ENCODE results near the gene ADGRB2.

ADGRB2 gene

GRCh38 chr1:31677401-31677800 is 86.7 kb downstream of the ADGRB2 start:
- H3K9me3 ChIP-seq (ENCODE audit: control insufficient read depth, insufficient read depth, low read depth, low read length) = no peaks in the 10 kb centered on the region
- TF ChIP-seq ZNF792 (tag by site-specific recombination; IDR thresholded peaks at IDR 0.05) (no peak), ZNF48 (tag by site-specific recombination; IDR thresholded peaks at IDR 0.05) (no peak), KLF1 (tag by site-specific recombination; IDR thresholded peaks at IDR 0.05) (no peak), ZBTB49 (tag by site-specific recombination; IDR thresholded peaks at IDR 0.05; ENCODE audit: low read depth) (no peak), ZBTB21 (tag by site-specific recombination; IDR thresholded peaks at IDR 0.05) (no peak), ZNF311 (tag by site-specific recombination; IDR thresholded peaks at IDR 0.05; ENCODE audit: borderline replicate concordance) (no peak), ZNF558 (tag by site-specific recombination; IDR thresholded peaks at IDR 0.05) (no peak)
- no peaks in the 10 kb centered on the region for H3K4me1 ChIP-seq (ENCODE audit: control insufficient read depth, insufficient read depth, low read length)
- no peaks in the 10 kb centered on the region for H3K36me3 ChIP-seq (ENCODE audit: control insufficient read depth in 2 of 2, insufficient read depth in 1 of 2, low read length in 2 of 2)
- CTCF ChIA-PET = no interaction called here
- H3K4me3 ChIP-seq (ENCODE audit: low read depth, low read length) = no peak overlapping the region
- H3K27ac ChIP-seq (ENCODE audit: extremely low read depth, low read depth, low read length) = no peak overlapping the region
- POLR2A ChIA-PET = no interaction called here
